ENCODE measurements around the gene MYO7B.

Gene MYO7B

GRCh38 chr2:127535422-127535901, at the start of gene MYO7B:
Gene MYO7B, plus strand, starts transcription at chr2:127535683. Its CDS starts 24,040 bp downstream, at chr2:127559723.
- DNase-seq, result no peak

GRCh38 chr2:127485694-127486071, 49.8 kb upstream of the MYO7B start:
- no peak for DNase-seq

- no peak for DNase-seq
These were observed 49.0 kb upstream of the MYO7B start for GRCh38 chr2:127486247-127487058.

- DNase-seq, result no peak
These were observed 45.2 kb upstream of the MYO7B start for GRCh38 chr2:127490283-127490682.

DNA sequence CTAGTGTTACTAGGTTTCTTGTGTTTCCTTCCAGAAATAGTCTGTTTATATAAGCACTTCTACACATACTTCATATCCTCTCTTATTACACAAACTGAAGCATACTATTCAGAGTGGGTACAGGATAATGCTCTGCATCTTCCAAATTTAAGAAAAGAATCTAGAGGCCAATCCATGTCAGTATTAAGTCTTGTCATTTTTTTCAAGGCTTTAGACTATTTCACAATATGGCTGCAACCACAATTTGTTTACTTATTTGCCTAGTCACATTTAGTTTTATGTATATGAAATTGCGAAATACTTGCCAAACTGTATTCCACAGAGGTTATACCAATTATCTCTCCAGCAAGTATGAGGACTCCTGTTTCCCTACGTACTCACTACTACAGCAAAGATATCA, 37.1 kb upstream of the MYO7B start:
- DNase-seq, result no peak

- no peak for DNase-seq
These were observed 32.0 kb upstream of the MYO7B start for GRCh38 chr2:127503491-127503890.

DNA sequence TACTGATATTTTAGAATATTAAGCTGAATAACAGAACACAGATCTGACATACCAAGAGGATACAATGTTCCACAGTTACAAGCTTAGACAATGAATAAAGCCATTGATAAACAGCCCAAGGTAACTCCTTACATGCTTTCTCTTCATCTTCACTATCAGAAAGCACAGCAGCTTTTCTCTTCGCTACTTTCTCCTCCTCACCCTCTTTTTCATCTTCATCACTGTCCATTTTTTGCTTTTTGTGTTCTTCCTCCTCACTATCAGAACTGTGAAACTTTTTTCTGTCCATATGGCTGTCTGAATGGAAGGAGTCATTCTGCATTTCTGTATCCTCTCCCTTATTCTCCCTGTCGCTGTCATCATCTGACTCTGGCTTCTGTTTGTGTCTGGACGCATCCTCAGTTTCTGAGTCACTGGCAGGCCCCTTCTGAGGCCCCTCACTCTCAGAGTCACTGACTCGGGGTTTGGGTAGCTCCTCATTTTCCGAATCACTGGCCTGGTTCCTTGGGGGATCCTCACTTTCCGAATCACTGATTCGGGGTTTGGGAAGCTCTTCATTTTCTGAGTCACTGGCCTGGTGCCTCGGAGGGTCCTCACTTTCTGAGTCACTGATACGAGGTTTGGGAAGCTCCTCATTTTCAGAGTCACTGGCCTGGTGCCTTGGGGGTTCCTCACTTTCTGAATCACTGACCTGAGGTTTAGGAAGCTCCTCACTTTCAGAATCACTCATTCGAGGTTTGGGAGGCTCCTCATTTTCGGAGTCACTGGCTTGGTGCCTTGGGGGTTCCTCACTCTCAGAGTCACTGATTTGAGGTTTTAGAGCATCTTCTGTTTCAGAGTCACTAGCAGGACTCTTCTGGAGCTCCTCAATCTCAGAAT, 30.7 kb upstream of the MYO7B start:
- no peak for DNase-seq

DNA sequence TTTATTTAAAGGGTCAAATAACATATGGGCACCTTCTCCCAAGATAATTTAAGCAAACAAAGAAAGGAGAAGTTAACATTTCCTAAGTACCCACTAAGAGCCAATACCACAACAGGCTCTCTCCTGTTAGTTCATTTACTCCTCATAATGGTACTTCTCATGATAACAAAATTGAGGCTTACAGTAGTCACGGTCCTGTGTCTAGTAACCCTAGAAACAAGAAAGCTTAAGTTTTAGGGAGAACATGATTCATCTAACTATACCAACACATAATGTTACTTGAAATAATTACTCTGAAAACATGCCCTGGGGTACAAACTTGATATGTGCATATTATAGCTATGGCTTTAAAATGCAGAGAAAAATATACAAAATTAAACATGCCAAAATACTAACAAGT, 29.0 kb upstream of the MYO7B start:
- no peak for DNase-seq

DNA sequence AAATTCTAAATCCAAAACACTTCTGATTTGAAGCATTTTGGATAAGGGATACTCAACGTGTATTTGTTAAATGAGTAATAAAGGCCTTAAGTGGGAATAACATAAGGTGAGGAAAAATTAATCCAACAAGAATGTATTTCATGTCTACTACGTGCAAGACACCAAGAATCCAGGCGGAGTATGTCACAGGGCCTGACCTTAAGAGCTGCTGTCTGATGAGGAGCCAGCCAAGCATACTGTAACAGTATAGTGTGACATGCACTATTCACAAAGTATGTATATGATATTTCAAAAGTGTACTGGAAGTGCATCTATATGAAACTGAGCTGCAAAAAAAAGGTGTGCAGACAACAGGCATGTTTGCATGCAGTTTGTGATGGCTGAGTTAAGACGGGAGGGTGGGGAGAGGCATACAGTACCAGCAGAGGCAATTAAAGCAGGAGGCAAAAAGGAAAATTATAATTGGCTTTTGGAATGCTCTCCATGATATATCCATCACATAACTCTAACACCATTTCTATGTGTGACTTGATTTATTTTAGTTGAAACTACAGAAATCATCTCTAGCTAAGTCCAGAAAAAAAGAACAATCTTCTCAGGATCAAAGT, 27.4 kb upstream of the MYO7B start:
- no peak for DNase-seq

DNA sequence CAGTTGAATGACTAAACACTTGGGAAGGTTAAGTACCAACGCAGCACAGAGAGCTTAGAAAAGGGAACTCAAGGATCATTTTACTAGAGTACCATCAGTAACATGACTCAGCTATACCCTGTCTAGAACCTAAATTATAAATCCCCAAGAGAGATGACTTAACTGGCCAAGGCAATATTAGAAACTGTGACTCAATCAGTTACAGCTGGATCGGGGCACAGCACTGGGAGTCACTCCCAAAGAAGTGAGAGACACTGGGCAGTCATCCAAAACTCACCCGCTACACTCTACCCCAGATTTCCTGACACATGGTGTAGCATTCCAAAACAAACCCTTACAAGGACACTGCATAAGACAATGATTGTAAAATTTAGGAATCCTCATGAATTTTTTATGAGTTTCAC, 26.9 kb upstream of the MYO7B start:
- DNase-seq, result no peak

GRCh38 chr2:127510073-127510472, 25.4 kb upstream of the MYO7B start:
- no peak for DNase-seq

GRCh38 chr2:127511090-127511695, 24.3 kb upstream of the MYO7B start:
- no peak for DNase-seq

- DNase-seq, result no peak
These were observed 23.6 kb upstream of the MYO7B start for GRCh38 chr2:127511917-127512316.

- DNase-seq, result no peak
These were observed 23.1 kb upstream of the MYO7B start for GRCh38 chr2:127512362-127512761.

- no peak for DNase-seq
These were observed 21.4 kb upstream of the MYO7B start for GRCh38 chr2:127514076-127514475.

GRCh38 chr2:127514485-127514884, 21.0 kb upstream of the MYO7B start:
- no peak for DNase-seq

DNA sequence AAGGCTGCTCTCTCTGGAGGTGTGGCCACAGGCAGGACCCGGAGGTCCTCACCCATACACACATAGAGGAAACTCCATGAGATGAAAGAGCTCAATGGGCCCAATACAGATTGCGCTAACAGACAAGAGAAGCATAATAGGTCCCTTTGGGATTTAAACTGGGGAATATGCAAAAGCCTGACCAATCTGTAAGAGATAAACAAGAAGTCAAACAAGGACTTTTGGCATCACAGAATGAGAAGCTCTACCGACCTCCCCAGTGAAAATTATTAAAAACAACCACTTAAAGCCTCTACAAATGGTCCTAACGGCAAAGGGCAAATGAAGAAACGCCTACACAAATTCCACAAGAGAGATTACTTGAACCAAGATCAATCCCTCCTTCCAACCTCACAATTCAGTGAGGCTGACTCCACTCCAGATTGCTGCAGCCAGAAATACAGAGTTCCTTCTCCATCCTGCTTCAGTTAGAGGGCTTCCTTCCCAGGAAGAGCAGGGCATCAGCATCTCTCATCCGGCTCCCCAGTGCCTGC, 20.0 kb upstream of the MYO7B start:
- no peak for DNase-seq

DNA sequence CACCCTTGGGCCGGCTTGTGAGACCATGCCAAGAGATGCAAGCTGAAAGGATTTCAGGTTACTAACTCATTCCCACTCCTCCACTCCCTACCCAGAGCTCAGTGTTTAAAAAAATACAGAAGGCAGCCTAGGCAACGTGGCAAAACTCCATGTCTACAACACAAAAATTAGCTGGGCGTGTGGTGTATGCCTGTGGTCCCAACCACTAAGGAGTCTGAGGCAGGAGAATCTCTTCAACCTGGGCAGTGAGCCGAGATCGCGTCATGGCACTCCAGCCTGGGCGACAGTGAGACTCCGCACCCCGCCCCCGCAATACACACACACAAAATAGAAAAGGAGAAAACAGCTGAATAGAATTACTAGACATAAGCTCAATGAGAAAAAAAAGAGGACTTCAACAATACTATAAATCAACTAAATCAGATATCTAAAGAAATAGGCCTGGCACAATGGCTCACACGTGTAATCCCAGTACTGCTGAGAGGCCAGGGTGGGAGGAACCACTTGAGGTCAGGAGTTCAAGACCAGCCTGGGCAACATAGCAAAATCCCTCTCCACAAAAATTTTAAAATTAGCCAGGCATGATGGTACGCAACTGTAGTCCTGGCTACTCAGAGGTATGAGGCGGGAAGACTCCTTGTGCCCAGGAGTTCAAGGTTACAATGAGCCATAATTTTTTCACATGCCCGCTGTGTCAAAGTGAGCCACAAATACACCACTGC, 19.3 kb upstream of the MYO7B start:
- DNase-seq, result no peak

DNA sequence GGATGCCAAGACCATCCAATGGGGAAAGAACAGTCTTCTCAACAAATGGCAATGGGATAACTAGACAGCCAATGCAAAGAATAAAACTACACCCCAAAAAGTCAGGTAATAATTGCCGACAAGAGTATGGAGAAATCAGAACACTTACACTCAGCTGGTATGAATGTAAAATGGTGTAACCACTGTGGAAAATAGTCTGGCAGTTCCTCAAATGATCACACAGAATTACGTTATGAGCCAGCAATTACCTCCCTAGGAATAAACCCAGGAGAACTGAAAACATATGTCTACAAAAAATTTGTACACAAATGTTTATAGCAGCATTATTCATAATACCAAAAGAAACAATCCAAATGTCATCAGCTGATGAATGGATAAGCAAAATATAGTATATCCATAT, 18.0 kb upstream of the MYO7B start:
- DNase-seq, result no peak

- DNase-seq, result no peak
These were observed 15.1 kb upstream of the MYO7B start for GRCh38 chr2:127520424-127520823.

DNA sequence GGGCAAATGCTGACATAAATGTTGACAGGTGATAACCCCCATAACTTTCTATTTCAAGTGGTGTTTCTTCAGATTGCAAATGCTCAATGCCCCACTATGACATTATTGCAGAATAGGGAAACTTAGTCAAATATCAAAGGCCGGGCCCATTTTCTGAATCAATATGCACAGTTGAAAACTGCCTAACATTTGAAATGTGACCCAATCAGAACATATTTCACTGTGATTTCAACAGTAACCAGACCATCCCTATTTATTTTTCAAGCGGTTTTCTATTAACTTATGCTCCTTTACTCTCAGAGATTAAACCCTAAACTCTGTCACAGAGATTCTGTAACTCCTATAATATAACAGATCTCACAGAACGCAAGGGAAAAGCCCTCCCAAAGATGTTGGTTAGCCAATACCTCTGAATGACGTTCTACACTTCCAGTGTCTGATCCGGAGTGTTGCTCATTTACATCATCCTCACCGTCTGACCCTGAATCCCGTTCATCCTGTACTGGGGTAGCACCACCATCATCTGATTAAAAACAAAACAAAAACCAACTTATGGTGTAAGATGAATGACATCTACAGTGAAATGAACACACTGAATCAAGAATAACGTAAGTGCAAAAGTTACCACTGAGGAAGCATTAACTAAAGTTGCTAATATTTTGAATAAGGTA, 12.1 kb upstream of the MYO7B start:
- DNase-seq, result no peak

Data from CD4-positive, alpha-beta T cell treated with Interleukin-10 for 1 hour (primary cell).